GM12801 (cell line): ENCODE measurements around the gene PCDH15.

Source experiments
- TF ChIP-seq, protein P1 (sequence below): IDR thresholded peaks from one replicate; pipeline ENCODE4 v1.5.1; 2011; ENCODE audit warnings: control low read depth; ENCODE audit not compliant: insufficient read length; ENCODE audit errors: extremely low read depth

The PCDH15 gene

GRCh38 chr10:54064215-54064614 is 736.8 kb downstream of the PCDH15 start:
- TF ChIP-seq, protein P1, sequence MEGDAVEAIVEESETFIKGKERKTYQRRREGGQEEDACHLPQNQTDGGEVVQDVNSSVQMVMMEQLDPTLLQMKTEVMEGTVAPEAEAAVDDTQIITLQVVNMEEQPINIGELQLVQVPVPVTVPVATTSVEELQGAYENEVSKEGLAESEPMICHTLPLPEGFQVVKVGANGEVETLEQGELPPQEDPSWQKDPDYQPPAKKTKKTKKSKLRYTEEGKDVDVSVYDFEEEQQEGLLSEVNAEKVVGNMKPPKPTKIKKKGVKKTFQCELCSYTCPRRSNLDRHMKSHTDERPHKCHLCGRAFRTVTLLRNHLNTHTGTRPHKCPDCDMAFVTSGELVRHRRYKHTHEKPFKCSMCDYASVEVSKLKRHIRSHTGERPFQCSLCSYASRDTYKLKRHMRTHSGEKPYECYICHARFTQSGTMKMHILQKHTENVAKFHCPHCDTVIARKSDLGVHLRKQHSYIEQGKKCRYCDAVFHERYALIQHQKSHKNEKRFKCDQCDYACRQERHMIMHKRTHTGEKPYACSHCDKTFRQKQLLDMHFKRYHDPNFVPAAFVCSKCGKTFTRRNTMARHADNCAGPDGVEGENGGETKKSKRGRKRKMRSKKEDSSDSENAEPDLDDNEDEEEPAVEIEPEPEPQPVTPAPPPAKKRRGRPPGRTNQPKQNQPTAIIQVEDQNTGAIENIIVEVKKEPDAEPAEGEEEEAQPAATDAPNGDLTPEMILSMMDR = no peak

DNA sequence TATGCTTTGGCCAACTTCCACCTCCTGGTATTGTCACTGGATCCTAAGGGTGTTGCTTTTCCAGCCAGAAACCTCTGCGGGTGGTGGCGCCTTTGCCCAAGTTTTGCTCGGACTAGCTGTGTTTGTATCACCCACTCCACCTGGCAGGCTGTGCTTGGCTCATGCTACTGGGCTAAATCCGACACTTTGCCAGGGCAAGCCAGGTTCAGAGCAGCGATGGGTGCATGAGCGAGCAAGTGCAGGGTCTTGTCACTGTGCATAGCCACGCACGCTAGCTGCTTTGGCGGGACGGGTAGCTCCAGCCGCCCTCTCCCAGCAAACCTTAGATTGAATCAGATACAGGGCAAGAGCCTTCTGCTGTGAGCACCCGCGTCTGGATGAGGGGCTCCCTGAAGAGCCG is 737.5 kb downstream of the PCDH15 start:
- TF ChIP-seq, protein P1 = no peak

DNA sequence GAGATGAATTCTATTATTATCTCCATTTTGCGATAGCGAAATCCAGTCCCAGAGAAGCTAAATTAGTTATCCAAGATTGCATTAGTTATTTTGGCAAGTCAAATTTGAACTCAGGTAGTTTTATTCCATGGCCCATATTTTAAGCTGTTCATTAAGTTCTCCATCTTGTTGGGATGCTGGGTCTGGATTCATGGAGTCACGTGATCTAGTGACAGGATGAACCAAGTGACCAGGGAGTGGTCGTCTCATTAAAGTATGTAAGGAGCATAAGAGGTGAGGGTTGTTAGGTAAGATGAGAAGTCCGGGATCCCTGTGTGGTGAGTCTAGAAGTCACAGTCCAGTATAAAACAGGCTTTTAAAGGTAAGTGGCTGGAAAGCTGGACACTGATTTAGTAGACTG is 740.5 kb downstream of the PCDH15 start:
- TF ChIP-seq, protein P1 = no peak

DNA sequence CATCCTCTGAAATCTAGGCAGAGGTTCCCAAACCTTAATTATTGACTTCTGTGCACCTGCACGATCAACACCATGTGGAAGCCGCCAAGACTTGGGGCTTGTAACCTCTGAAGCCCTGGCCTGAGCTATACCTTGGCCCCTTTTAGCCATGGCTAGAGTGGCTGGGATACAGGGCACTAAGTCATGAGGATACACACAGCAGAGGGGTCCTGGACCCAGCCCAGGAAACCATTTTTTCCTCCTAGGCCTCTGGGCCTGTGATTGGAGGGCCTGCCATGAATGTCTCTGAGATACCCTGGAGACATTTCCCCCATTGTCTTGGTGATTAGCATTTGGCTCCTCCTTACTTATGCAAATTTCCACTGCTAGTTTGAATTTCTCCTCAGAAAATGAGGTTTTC is 743.7 kb downstream of the PCDH15 start:
- TF ChIP-seq, protein P1 = no peak

DNA sequence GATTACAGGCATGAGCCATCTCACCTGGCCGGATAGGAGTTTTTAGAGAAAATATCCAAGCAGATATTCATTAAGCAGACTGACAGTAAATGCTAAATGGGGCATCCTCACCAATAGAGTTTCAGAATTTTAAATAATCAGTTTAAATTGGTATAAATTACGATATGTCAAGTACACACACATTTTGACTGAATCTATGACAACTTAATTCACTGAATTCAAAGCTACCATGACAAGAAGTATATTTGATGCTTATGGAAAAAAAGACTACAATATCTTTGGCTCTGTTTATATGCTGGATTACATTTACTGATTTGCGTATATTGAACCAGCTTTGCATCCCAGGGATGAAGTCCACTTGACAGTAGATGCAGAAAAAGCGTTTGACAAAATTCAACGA is 774.7 kb downstream of the PCDH15 start:
- TF ChIP-seq, protein P1 = no peak

GRCh38 chr10:54011117-54011516 is 789.9 kb downstream of the PCDH15 start:
- TF ChIP-seq, protein P1 = no peak

- TF ChIP-seq, protein P1 = no peak
Measured at GRCh38 chr10:54010337-54010933, 790.6 kb downstream of the PCDH15 start.
